Raji (cell line): ENCODE measurements around the gene ACTR5.

Experiments
- POLR2A ChIP-seq: IDR thresholded peaks from 2 replicates; pipeline ENCODE4 v1.6.1; 2011; ENCODE audit warnings: low read depth, low read length, control low read depth; ENCODE audit not compliant: insufficient read depth

ACTR5 gene

GRCh38 chr20:38770970-38771369 is 22.7 kb downstream of the ACTR5 start:
- TF ChIP-seq POLR2A: no peak

- no peak for TF ChIP-seq POLR2A
Measured at GRCh38 chr20:38771621-38772020, 23.4 kb downstream of the ACTR5 start.

GRCh38 chr20:38774167-38774566 is 25.9 kb downstream of the ACTR5 start:
- TF ChIP-seq POLR2A: no peak

- no peak for TF ChIP-seq POLR2A
Measured at GRCh38 chr20:38776363-38776762, 28.1 kb downstream of the ACTR5 start.

GRCh38 chr20:38779247-38780097 is 31.2 kb downstream of the ACTR5 start:
- TF ChIP-seq POLR2A: no peak

GRCh38 chr20:38782275-38782674 is 34.0 kb downstream of the ACTR5 start:
- TF ChIP-seq POLR2A: no peak

- no peak for TF ChIP-seq POLR2A
Measured at GRCh38 chr20:38787870-38788269, 39.6 kb downstream of the ACTR5 start.

GRCh38 chr20:38789503-38790199 is 41.4 kb downstream of the ACTR5 start:
- TF ChIP-seq POLR2A: no peak

- TF ChIP-seq POLR2A: no peak
Measured at GRCh38 chr20:38790200-38791053, 42.2 kb downstream of the ACTR5 start.

GRCh38 chr20:38791291-38791690 is 43.0 kb downstream of the ACTR5 start:
- TF ChIP-seq POLR2A: no peak

GRCh38 chr20:38791940-38792339 is 43.7 kb downstream of the ACTR5 start:
- TF ChIP-seq POLR2A: no peak

GRCh38 chr20:38798266-38798665 is 50.0 kb downstream of the ACTR5 start:
- no peak for TF ChIP-seq POLR2A

GRCh38 chr20:38799203-38799602 is 50.9 kb downstream of the ACTR5 start:
- TF ChIP-seq POLR2A: no peak

- TF ChIP-seq POLR2A: no peak
Measured at GRCh38 chr20:38800882-38801281, 52.6 kb downstream of the ACTR5 start.

GRCh38 chr20:38804221-38804620 is 56.0 kb downstream of the ACTR5 start:
- TF ChIP-seq POLR2A: no peak
